ENCODE results near the gene ZNF202. TPM values are rescaled to one million over a fixed set of nuclear protein-coding genes. Genes with fewer than 3 reads are reported as not detected.

The ZNF202 gene
- total and polyA plus RNA-seq, 7 donors = 5.5 to 13.8 (median 8.0) TPM

- Histone ChIP-seq H3K4me3 (no peak overlapping the region), H3K27me3 (ENCODE audit: insufficient read depth in 3 of 3, low read length in 2 of 3) (no peaks in the 10 kb centered on the region), H3K27ac (no peak overlapping the region), H3K9me3 (no peaks in the 10 kb centered on the region), H3K4me1 (no peaks in the 10 kb centered on the region), H3K36me3 (ENCODE audit: insufficient read depth in 1 of 2, low read depth in 1 of 2) (no peaks in the 10 kb centered on the region)
- WGBS, 3 donors = 32 to 53% (median 48%) methylated on average over 1 of the region's 1 CpG
- ATAC-seq (no peak), DNase-seq (no peak)
- intact Hi-C loops (cut with DNase I) = no loop called here
- TF ChIP-seq CTCF (IDR thresholded peaks at IDR 0.05) = no peak
Measured at GRCh38 chr11:123775289-123775688, 33.8 kb upstream of the ZNF202 start.

GRCh38 chr11:123773959-123774358 lies 32.5 kb upstream of the ZNF202 start:
- intact Hi-C loops (cut with DNase I) = no loop called here
- Histone ChIP-seq H3K27me3 (ENCODE audit: insufficient read depth in 3 of 3, low read length in 2 of 3) (no peaks in the 10 kb centered on the region), H3K4me3 (no peak overlapping the region), H3K36me3 (ENCODE audit: insufficient read depth in 1 of 2, low read depth in 1 of 2) (no peaks in the 10 kb centered on the region), H3K4me1 (no peaks in the 10 kb centered on the region), H3K27ac (no peak overlapping the region), H3K9me3 (no peaks in the 10 kb centered on the region)
- ATAC-seq = no peak
- WGBS, 3 donors = 88 to 97% (median 96%) methylated on average over 1 of the region's 1 CpG
- no peak for DNase-seq
- TF ChIP-seq CTCF (IDR thresholded peaks at IDR 0.05) = no peak

- WGBS, 3 donors = 83 to 88% (median 88%) methylated on average over 2 of the region's 2 CpGs
Measured at GRCh38 chr11:123773026-123773425, 31.6 kb upstream of the ZNF202 start.

GRCh38 chr11:123771664-123772063 lies 30.2 kb upstream of the ZNF202 start:
- ATAC-seq (no peak), DNase-seq (no peak)
- H3K4me1 ChIP-seq = no peaks in the 10 kb centered on the region
- H3K36me3 ChIP-seq (ENCODE audit: insufficient read depth in 1 of 2, low read depth in 1 of 2) = no peaks in the 10 kb centered on the region
- no peaks in the 10 kb centered on the region for H3K27me3 ChIP-seq (ENCODE audit: insufficient read depth in 3 of 3, low read length in 2 of 3)
- H3K27ac ChIP-seq = no peak overlapping the region
- intact Hi-C loops (cut with DNase I) = no loop called here
- 95 to 96% (median 95%) methylated on average over 3 of the region's 3 CpGs for WGBS, 3 donors
- no peaks in the 10 kb centered on the region for H3K9me3 ChIP-seq
- no peak for TF ChIP-seq CTCF (IDR thresholded peaks at IDR 0.05)
- H3K4me3 ChIP-seq = no peak overlapping the region

More at GRCh38 chr11:123773026-123773425, 31.6 kb upstream of the ZNF202 start:
- no peak for ATAC-seq
- Histone ChIP-seq H3K4me1 (no peaks in the 10 kb centered on the region), H3K36me3 (ENCODE audit: insufficient read depth in 1 of 2, low read depth in 1 of 2) (no peaks in the 10 kb centered on the region), H3K27ac (no peak overlapping the region), H3K4me3 (no peak overlapping the region), H3K27me3 (ENCODE audit: insufficient read depth in 3 of 3, low read length in 2 of 3) (no peaks in the 10 kb centered on the region), H3K9me3 (no peaks in the 10 kb centered on the region)
- intact Hi-C loops (cut with DNase I) = no loop called here
- no peak for DNase-seq
- no peak for TF ChIP-seq CTCF (IDR thresholded peaks at IDR 0.05)

- DNase-seq (no peak), ATAC-seq (no peak)
- no peaks in the 10 kb centered on the region for H3K36me3 ChIP-seq (ENCODE audit: insufficient read depth in 1 of 2, low read depth in 1 of 2)
- intact Hi-C loops (cut with DNase I) = no loop called here
- H3K27ac ChIP-seq = no peak overlapping the region
- TF ChIP-seq CTCF (IDR thresholded peaks at IDR 0.05) = no peak
- H3K9me3 ChIP-seq = no peaks in the 10 kb centered on the region
- H3K4me1 ChIP-seq = no peaks in the 10 kb centered on the region
- H3K4me3 ChIP-seq = no peak overlapping the region
- H3K27me3 ChIP-seq (ENCODE audit: insufficient read depth in 3 of 3, low read length in 2 of 3) = no peaks in the 10 kb centered on the region
Measured at GRCh38 chr11:123770712-123771111, 29.3 kb upstream of the ZNF202 start.

All from psoas muscle (tissue), 8 donors.